SW 1271 (cell line): Measurements from ENCODE around the gene TEX28.
A peak's percentile ranks its signal among the peaks of the same experiment; 100 is the strongest.
"Not testable (repeated sequence)": the region's sequence is repeated elsewhere in the genome, so short reads cannot be mapped to it uniquely, and the experiment has no call there.

Experiments used
- DNase-seq, 2 experiments: peaks; one replicate each; lab custom pipeline; 2025; lab: John Stamatoyannopoulos, UW

The TEX28 gene

GRCh38 chrX:154294791-154295574, at the start of gene TEX28:
TEX28 (minus strand) TSS chrX:154295124; CDS start chrX:154292117, 3,007 bp downstream.
- no peak for DNase-seq

- DNase-seq, result not testable (repeated sequence)
Measured at GRCh38 chrX:154343620-154344019, 48.7 kb upstream of the TEX28 start.

GRCh38 chrX:154343063-154343462, 48.1 kb upstream of the TEX28 start:
- not testable (repeated sequence) for DNase-seq

GRCh38 chrX:154341399-154342298, 46.7 kb upstream of the TEX28 start:
- not testable (repeated sequence) for DNase-seq

- no peak for DNase-seq
Measured at GRCh38 chrX:154334496-154334895, 39.6 kb upstream of the TEX28 start.

GRCh38 chrX:154333837-154334271, 38.9 kb upstream of the TEX28 start:
- no peak for DNase-seq

- no peak for DNase-seq
Measured at GRCh38 chrX:154333116-154333515, 38.2 kb upstream of the TEX28 start.

- DNase-seq, result no peak
Measured at GRCh38 chrX:154332561-154332960, 37.6 kb upstream of the TEX28 start.

GRCh38 chrX:154329294-154329693, 34.4 kb upstream of the TEX28 start:
- no peak for DNase-seq

GRCh38 chrX:154328646-154329045, 33.7 kb upstream of the TEX28 start:
- DNase-seq, result no peak

GRCh38 chrX:154327038-154327820, 32.3 kb upstream of the TEX28 start:
- DNase-seq, result no peak

GRCh38 chrX:154325541-154325940, 30.6 kb upstream of the TEX28 start:
- DNase-seq, result no peak

- no peak for DNase-seq
Measured at GRCh38 chrX:154323537-154323936, 28.6 kb upstream of the TEX28 start.

- no peak for DNase-seq
Measured at GRCh38 chrX:154322890-154323289, 28.0 kb upstream of the TEX28 start.

- peak in 1 of 2 experiments; percentile 8 for DNase-seq
Measured at GRCh38 chrX:154321594-154321993, 26.7 kb upstream of the TEX28 start.

- no peak for DNase-seq
Measured at GRCh38 chrX:154321152-154321551, 26.2 kb upstream of the TEX28 start.

- no peak for DNase-seq
Measured at GRCh38 chrX:154320406-154320805, 25.5 kb upstream of the TEX28 start.

- DNase-seq, result peak in 1 of 2 experiments; percentile 9
Measured at GRCh38 chrX:154317391-154317995, 22.6 kb upstream of the TEX28 start.

- DNase-seq, result no peak
Measured at GRCh38 chrX:154315416-154315815, 20.5 kb upstream of the TEX28 start.

- DNase-seq, result no peak
Measured at GRCh38 chrX:154313147-154313546, 18.2 kb upstream of the TEX28 start.

GRCh38 chrX:154312116-154312515, 17.2 kb upstream of the TEX28 start:
- DNase-seq, result no peak
